Endothelial cell of umbilical vein (primary cell): ENCODE data around the gene MRPL2. TPM values are rescaled to one million over a fixed set of nuclear protein-coding genes. Genes with fewer than 3 reads are reported as not detected.

Experiments
- BruUV-seq: library from RNA; stranded (reverse); fragments of 400-500 nt; replicated peaks from 2 replicates; lab custom pipeline; 2021; lab: Mats Ljungman, UMichigan
- CTCF ChIA-PET: fragments of 300-600, 350-600 bp; sonication (Branson Sonifier 250); formaldehyde crosslinking; loops from one replicate; lab custom pipeline; 2021; ENCODE audit warnings: antibody characterized with exemption, inconsistent platforms; lab: Charles Lee
- POLR2A ChIA-PET: fragments of 300-600, 350-600 bp; sonication (Branson Sonifier 250); formaldehyde crosslinking; loops from one replicate; lab custom pipeline; 2021; ENCODE audit warnings: antibody characterized with exemption, inconsistent platforms; lab: Charles Lee
- DNase-seq: peaks from one replicate; pipeline ENCODE4 v3.0.0-alpha.2; 2011; ENCODE audit warnings: low read depth, low spot score
- FAIRE-seq: peaks from 2 replicates; lab custom pipeline; 2011; peaks lifted over from hg19 to GRCh38; lab: Jason Lieb, UNC
- H2AFZ ChIP-seq: 2 replicates; pipeline ENCODE4 v1.6.0; 2012; ENCODE audit warnings: low read depth, low read length, control low read depth, inconsistent platforms
- H3K27ac ChIP-seq: 2 replicates; pipeline ENCODE4 v1.5.1; 2011; ENCODE audit warnings: low read depth, mild to moderate bottlenecking, control low read depth, low read length, moderate library complexity; ENCODE audit not compliant: insufficient read depth
- H3K27me3 ChIP-seq, 2 experiments: 2 replicates each; pipeline versions ENCODE4 v1.6.0 to v1.6.1; 2011; ENCODE audit warnings: low read length in 2 of 2, mixed read lengths in 1 of 2; ENCODE audit not compliant: control insufficient read depth in 2 of 2, insufficient read depth in 2 of 2
- H3K36me3 ChIP-seq, 2 experiments: 2 replicates in 1 of 2; 3 replicates in 1 of 2; pipeline ENCODE4 v1.5.1; 2011; ENCODE audit warnings: low read length in 2 of 2, mild to moderate bottlenecking in 1 of 2, moderate library complexity in 1 of 2; ENCODE audit not compliant: control insufficient read depth in 2 of 2, insufficient read depth in 2 of 2; ENCODE audit errors: extremely low read depth in 1 of 2
- H3K4me1 ChIP-seq: 3 replicates; pipeline ENCODE4 v1.5.1; 2011; ENCODE audit warnings: mild to moderate bottlenecking, low read length; ENCODE audit not compliant: control insufficient read depth, insufficient read depth; ENCODE audit errors: extremely low read depth
- H3K4me2 ChIP-seq: 2 replicates; pipeline ENCODE4 v1.6.1; 2011; ENCODE audit warnings: low read length, control low read depth, mixed read lengths; ENCODE audit not compliant: insufficient read depth
- H3K4me3 ChIP-seq, 3 experiments: fragments of 200-600 bp in 1 of 3; sonication (generic), shearing (Covaris generic) in 1 of 3; replicated peaks in 1 of 3; 2 replicates each; pipeline ENCODE4 v1.5.1; 2011 to 2016; ENCODE audit warnings: control low read depth in 3 of 3, low read length in 3 of 3, mild to moderate bottlenecking in 2 of 3, inconsistent platforms in 1 of 3, low read depth in 1 of 3, moderate library complexity in 1 of 3; ENCODE audit not compliant: insufficient read depth in 1 of 3
- H3K79me2 ChIP-seq: 2 replicates; pipeline ENCODE4 v1.6.0; 2012; ENCODE audit warnings: low read length, inconsistent platforms; ENCODE audit not compliant: control insufficient read depth, insufficient read depth
- H3K9ac ChIP-seq: replicated peaks from 2 replicates; pipeline ENCODE3; 2011; ENCODE audit warnings: low read length, control low read depth; ENCODE audit not compliant: insufficient read depth; ENCODE audit errors: extremely low read depth
- H3K9me1 ChIP-seq: replicated peaks from 3 replicates; pipeline ENCODE4 v1.6.0; 2011; ENCODE audit warnings: mild to moderate bottlenecking, low read length; ENCODE audit not compliant: control insufficient read depth, insufficient read depth; ENCODE audit errors: extremely low read depth
- H3K9me3 ChIP-seq: replicated peaks from 2 replicates; pipeline ENCODE4 v1.5.1; 2012; ENCODE audit warnings: low read length, inconsistent platforms; ENCODE audit not compliant: control insufficient read depth, insufficient read depth
- H4K20me1 ChIP-seq: replicated peaks from 2 replicates; pipeline ENCODE3; 2011; ENCODE audit warnings: mild to moderate bottlenecking, low read length; ENCODE audit not compliant: control insufficient read depth, insufficient read depth; ENCODE audit errors: extremely low read depth
- CTCF ChIP-seq, 2 donors: IDR thresholded peaks; 1 replicate in 1 of 2; 2 replicates in 1 of 2; pipeline ENCODE4 v1.5.1; 2011; ENCODE audit warnings: low read length in 2 of 2, mild to moderate bottlenecking in 2 of 2, moderate library complexity in 2 of 2, control low read depth in 1 of 2, inconsistent platforms in 1 of 2, low read depth in 1 of 2; ENCODE audit not compliant: insufficient read depth in 1 of 2; ENCODE audit errors: extremely low read depth in 1 of 2
- EZH2 ChIP-seq: IDR thresholded peaks from 2 replicates; pipeline ENCODE4 v1.6.1; 2012; ENCODE audit warnings: borderline replicate concordance, low read depth, mild to moderate bottlenecking, moderate library complexity, low read length, inconsistent platforms; ENCODE audit not compliant: severe bottlenecking
- FOS ChIP-seq: IDR thresholded peaks from 2 replicates; pipeline ENCODE4 v1.6.1; 2011; ENCODE audit warnings: mild to moderate bottlenecking, low read length, moderate library complexity, borderline replicate concordance; ENCODE audit not compliant: insufficient read depth
- GATA2 ChIP-seq: IDR thresholded peaks from 2 replicates; pipeline ENCODE4 v1.7.0; 2011; ENCODE audit warnings: low read depth, mild to moderate bottlenecking, moderate library complexity, mixed read lengths, low read length; ENCODE audit not compliant: insufficient read length, insufficient read depth
- JUN ChIP-seq: IDR thresholded peaks from 2 replicates; pipeline ENCODE4 v1.6.1; 2011; ENCODE audit warnings: borderline replicate concordance, low read depth; ENCODE audit not compliant: insufficient read length, insufficient read depth
- MAX ChIP-seq: IDR thresholded peaks from 2 replicates; pipeline ENCODE4 v1.6.1; 2011; ENCODE audit not compliant: insufficient read depth, insufficient read length
- MYC ChIP-seq: IDR thresholded peaks from one replicate; pipeline ENCODE4 v1.6.1; 2011; ENCODE audit warnings: mild to moderate bottlenecking, low read depth, low read length
- POLR2A ChIP-seq: IDR thresholded peaks from 2 replicates; pipeline ENCODE4 v1.6.1; 2012; ENCODE audit warnings: low read depth, mild to moderate bottlenecking, control low read depth, low read length
- POLR2AphosphoS5 ChIP-seq: IDR thresholded peaks from 2 replicates; pipeline ENCODE4 v1.6.1; 2012; ENCODE audit warnings: low read depth, mild to moderate bottlenecking, control low read depth, low read length, moderate library complexity; ENCODE audit not compliant: insufficient read depth
- dilution Hi-C: fragments of 300-500 bp; cut with MboI; formaldehyde crosslinking; loops from one replicate; pipeline ENCODE4 v1.15.0; 2019; ENCODE audit warnings: low sequenced_read_pairs; ENCODE audit not compliant: extremely low pct_ligation_motif_present
- intact Hi-C: fragments of 100-400 bp; cut with micrococcal nuclease; formaldehyde crosslinking; loops from one replicate; pipeline ENCODE4 v1.10.0; 2022
- polyA plus RNA-seq, 4 experiments: library from polyadenylated mRNA; depleted of rRNA in 3 of 4; stranded (reverse) in 3 of 4; unstranded in 1 of 4; fragments of >200 nt; gene quantifications; 2 replicates each; pipeline versions ENCODE4 v1.2.1 to v1.2.3, GENCODE V29; 2011 to 2012; ENCODE audit warnings: missing spikeins in 1 of 4
- total RNA-seq: library from RNA; stranded (reverse); gene quantifications from 2 replicates; pipeline ENCODE4 v1.2.3, GENCODE V29; 2021

MRPL2 gene
- total and polyA plus RNA-seq, 2 donors (not counting 3 experiments of a cell fraction or from before 2014, with no cell fraction given), result 37.6 to 63.6 TPM

- Histone ChIP-seq H3K27ac (no peak overlapping the region), H3K4me1 (peaks cover 7% of the 10 kb centered on the region), H3K4me3 (no peak overlapping the region), H3K9me1 (no peaks in the 10 kb centered on the region), H3K9me3 (no peaks in the 10 kb centered on the region), H3K4me2 (no peak overlapping the region), H4K20me1 (no peaks in the 10 kb centered on the region), H2AFZ (no peak overlapping the region), H3K79me2 (no peaks in the 10 kb centered on the region), H3K27me3 (peaks cover 0 to 6% of the 10 kb centered on the region in 2 experiments), H3K36me3 (peaks cover 0 to 8% of the 10 kb centered on the region in 2 experiments), H3K9ac (no peak overlapping the region)
- CTCF ChIA-PET, result interaction anchor here (4.4 kb wide), 1 partner anchor 68 kb away, joined by 22 read pairs; no protein-coding TSS in a partner anchor
- DNase-seq (no peak), FAIRE-seq (no peak)
- intact Hi-C loops (no loop called here), dilution Hi-C loops (no loop called here)
- POLR2A ChIA-PET, result no interaction called here
- BruUV-seq, result no TSS peak
- TF ChIP-seq POLR2A (no peak), JUN (no peak), GATA2 (no peak), MYC (no peak), CTCF (IDR thresholded peaks at IDR 0.05; ENCODE audit: extremely low read depth in 1 of 2, insufficient read depth in 1 of 2, low read depth in 1 of 2, low read length in 2 of 2) (no peak), MAX (no peak), EZH2 (no peak), FOS (no peak), POLR2AphosphoS5 (no peak)
These were observed 15.8 kb upstream of the MRPL2 start for GRCh38 chr6:43074847-43075669.
